ENCODE results near the gene BCKDHB. TPM values are rescaled to one million over a fixed set of nuclear protein-coding genes. Genes with fewer than 3 reads are reported as not detected.

The BCKDHB gene
- total and polyA plus RNA-seq, 2 of the 4 experiments (the other 2 are of a cell fraction) = 11.2 to 11.8 TPM

DNA sequence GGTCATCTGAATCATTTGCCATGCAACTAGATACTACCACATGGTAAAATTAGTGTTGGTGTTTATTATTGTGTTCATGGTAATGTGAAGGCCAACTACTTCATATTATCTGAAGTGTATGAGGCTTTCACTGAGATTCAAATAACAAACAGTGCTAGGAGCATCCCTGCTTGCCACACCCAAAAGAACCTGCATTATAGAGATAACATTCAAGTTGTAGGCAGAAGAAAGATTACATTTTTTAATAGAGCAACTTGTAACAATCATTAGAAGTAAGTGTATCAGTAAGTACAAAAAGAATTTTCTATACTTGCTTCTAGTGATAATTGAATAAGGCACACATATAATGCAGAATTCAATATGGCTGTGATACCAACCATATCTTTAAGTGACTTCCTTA lies 49.8 kb downstream of the BCKDHB start:
- H3K36me3 ChIP-seq (ENCODE audit: control insufficient read depth, insufficient read depth, low read length) = no peaks in the 10 kb centered on the region; the same call in 1 of the 2 replicates
- intact Hi-C loops (cut with micrococcal nuclease) = no loop called here
- no peak overlapping the region for H3K4me2 ChIP-seq (ENCODE audit: low read depth, low read length)
- H2AFZ ChIP-seq (replicated peaks; ENCODE audit: low read length, poor library complexity) = no peak overlapping the region
- BruUV-seq (replicated peaks) = no TSS peak
- H3K27me3 ChIP-seq (ENCODE audit: control insufficient read depth, insufficient read depth, low read length) = no peaks in the 10 kb centered on the region
- no peak overlapping the region for H3K4me3 ChIP-seq (ENCODE audit: insufficient read depth, low read depth, low read length)
- CTCF ChIA-PET = no interaction called here
- no peak overlapping the region for H4K5ac ChIP-seq (ENCODE audit: low read depth, low read length)
- no peak overlapping the region for H2BK15ac ChIP-seq (ENCODE audit: low read depth, low read length)
- dilution Hi-C loops (cut with HindIII; ENCODE audit: low sequenced_read_pairs, unreplicated experiment) = no loop called here
- no peak overlapping the region for H2BK20ac ChIP-seq (ENCODE audit: low read depth, low read length)
- H3K9me1 ChIP-seq (ENCODE audit: insufficient read depth, low read length) = no peaks in the 10 kb centered on the region
- in situ Hi-C loops (cut with MboI; ENCODE audit: low sequenced_read_pairs) = no loop called here
- DNase-seq = no peak
- H3K18ac ChIP-seq (ENCODE audit: low read depth, low read length) = no peak overlapping the region
- H3K4me1 ChIP-seq (ENCODE audit: control insufficient read depth, insufficient read depth, low read length) = no peaks in the 10 kb centered on the region
- H3K79me1 ChIP-seq (ENCODE audit: low read depth in 1 of 2, low read length in 2 of 2) = no peaks in the 10 kb centered on the region; a peak in 1 of 4 replicates
- no peak overlapping the region for H2BK120ac ChIP-seq (ENCODE audit: low read depth, low read length)
- no peak for ATAC-seq (ENCODE audit: low read depth)
- TF ChIP-seq CEBPB (IDR thresholded peaks at IDR 0.05; ENCODE audit: low read depth, low read length) (no peak), MAFK (IDR thresholded peaks at IDR 0.05; ENCODE audit: low read depth, low read length) (no peak), RCOR1 (IDR thresholded peaks at IDR 0.05; ENCODE audit: insufficient replicate concordance, low read length) (no peak), CHD1 (IDR thresholded peaks at IDR 0.05; ENCODE audit: low read depth, low read length) (no peak), RAD21 (IDR thresholded peaks at IDR 0.05; ENCODE audit: low read length) (no peak), SMC3 (IDR thresholded peaks at IDR 0.05; ENCODE audit: low read depth, low read length) (no peak), RFX5 (IDR thresholded peaks at IDR 0.05; ENCODE audit: low read depth, low read length) (no peak), MXI1 (IDR thresholded peaks at IDR 0.05; ENCODE audit: borderline replicate concordance, low read depth, low read length) (no peak), NFE2L2 (IDR thresholded peaks at IDR 0.05; ENCODE audit: low read depth, low read length) (no peak), POLR2A (IDR thresholded peaks at IDR 0.05; ENCODE audit: low read depth, low read length) (no peak), BHLHE40 (IDR thresholded peaks at IDR 0.05; ENCODE audit: low read depth, low read length) (no peak), FOS (IDR thresholded peaks at IDR 0.05; ENCODE audit: low read depth, low read length) (no peak), MAZ (IDR thresholded peaks at IDR 0.05; ENCODE audit: borderline replicate concordance, low read depth, low read length) (no peak), CTCF (conservative IDR thresholded peaks at IDR 0.05; ENCODE audit: low read depth, low read length) (no peak)
- TF ChIP-seq, protein P1, sequence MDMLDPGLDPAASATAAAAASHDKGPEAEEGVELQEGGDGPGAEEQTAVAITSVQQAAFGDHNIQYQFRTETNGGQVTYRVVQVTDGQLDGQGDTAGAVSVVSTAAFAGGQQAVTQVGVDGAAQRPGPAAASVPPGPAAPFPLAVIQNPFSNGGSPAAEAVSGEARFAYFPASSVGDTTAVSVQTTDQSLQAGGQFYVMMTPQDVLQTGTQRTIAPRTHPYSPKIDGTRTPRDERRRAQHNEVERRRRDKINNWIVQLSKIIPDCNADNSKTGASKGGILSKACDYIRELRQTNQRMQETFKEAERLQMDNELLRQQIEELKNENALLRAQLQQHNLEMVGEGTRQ (IDR thresholded peaks at IDR 0.05; ENCODE audit: low read depth, low read length) = no peak
- TF ChIP-seq, protein P2, sequence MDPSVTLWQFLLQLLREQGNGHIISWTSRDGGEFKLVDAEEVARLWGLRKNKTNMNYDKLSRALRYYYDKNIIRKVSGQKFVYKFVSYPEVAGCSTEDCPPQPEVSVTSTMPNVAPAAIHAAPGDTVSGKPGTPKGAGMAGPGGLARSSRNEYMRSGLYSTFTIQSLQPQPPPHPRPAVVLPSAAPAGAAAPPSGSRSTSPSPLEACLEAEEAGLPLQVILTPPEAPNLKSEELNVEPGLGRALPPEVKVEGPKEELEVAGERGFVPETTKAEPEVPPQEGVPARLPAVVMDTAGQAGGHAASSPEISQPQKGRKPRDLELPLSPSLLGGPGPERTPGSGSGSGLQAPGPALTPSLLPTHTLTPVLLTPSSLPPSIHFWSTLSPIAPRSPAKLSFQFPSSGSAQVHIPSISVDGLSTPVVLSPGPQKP (IDR thresholded peaks at IDR 0.05; ENCODE audit: borderline replicate concordance, low read depth, low read length) = no peak
- no peak overlapping the region for H4K8ac ChIP-seq (ENCODE audit: low read depth in 2 of 2, low read length in 2 of 2)
- H4K20me1 ChIP-seq (ENCODE audit: insufficient read depth, low read length) = no peaks in the 10 kb centered on the region
- H3K9ac ChIP-seq (ENCODE audit: low read depth, low read length) = no peak overlapping the region
- H3K56ac ChIP-seq (ENCODE audit: extremely low read depth, insufficient read depth, low read length) = no peak overlapping the region
- no peak overlapping the region for H3K23ac ChIP-seq (ENCODE audit: low read depth, low read length)
- H2BK5ac ChIP-seq (ENCODE audit: low read depth, low read length, poor library complexity, severe bottlenecking) = no peak overlapping the region
- POLR2A ChIA-PET (ENCODE audit: unreplicated experiment) = no interaction called here
- H4K91ac ChIP-seq (ENCODE audit: insufficient read depth, low read depth, low read length) = no peak overlapping the region
- no peak overlapping the region for H2AK9ac ChIP-seq (replicated peaks; ENCODE audit: low read depth, low read length, poor library complexity)
- H2AK5ac ChIP-seq (ENCODE audit: low read depth, low read length) = no peak overlapping the region
- no peak overlapping the region for H3K4ac ChIP-seq (ENCODE audit: low read depth, low read length)
- H3K14ac ChIP-seq (replicated peaks; ENCODE audit: low read depth, low read length) = no peak overlapping the region
- H3K9me3 ChIP-seq (ENCODE audit: control insufficient read depth, insufficient read depth, low read length) = no peaks in the 10 kb centered on the region
- H3K27ac ChIP-seq (ENCODE audit: insufficient read depth, low read length) = no peak overlapping the region

Measured in IMR-90 (cell line).